GM20000 (cell line): ENCODE measurements around the gene SYNM.

Experiments
- DNase-seq: peaks from one replicate; pipeline ENCODE4 v3.0.0; 2012; ENCODE audit warnings: low spot score
- TF ChIP-seq, protein P1 (sequence below): IDR thresholded peaks from 2 replicates; pipeline ENCODE4 v1.5.1; 2012; ENCODE audit warnings: mild to moderate bottlenecking, control low read depth; ENCODE audit errors: extremely low read depth, missing control alignments

Gene SYNM, protein sequence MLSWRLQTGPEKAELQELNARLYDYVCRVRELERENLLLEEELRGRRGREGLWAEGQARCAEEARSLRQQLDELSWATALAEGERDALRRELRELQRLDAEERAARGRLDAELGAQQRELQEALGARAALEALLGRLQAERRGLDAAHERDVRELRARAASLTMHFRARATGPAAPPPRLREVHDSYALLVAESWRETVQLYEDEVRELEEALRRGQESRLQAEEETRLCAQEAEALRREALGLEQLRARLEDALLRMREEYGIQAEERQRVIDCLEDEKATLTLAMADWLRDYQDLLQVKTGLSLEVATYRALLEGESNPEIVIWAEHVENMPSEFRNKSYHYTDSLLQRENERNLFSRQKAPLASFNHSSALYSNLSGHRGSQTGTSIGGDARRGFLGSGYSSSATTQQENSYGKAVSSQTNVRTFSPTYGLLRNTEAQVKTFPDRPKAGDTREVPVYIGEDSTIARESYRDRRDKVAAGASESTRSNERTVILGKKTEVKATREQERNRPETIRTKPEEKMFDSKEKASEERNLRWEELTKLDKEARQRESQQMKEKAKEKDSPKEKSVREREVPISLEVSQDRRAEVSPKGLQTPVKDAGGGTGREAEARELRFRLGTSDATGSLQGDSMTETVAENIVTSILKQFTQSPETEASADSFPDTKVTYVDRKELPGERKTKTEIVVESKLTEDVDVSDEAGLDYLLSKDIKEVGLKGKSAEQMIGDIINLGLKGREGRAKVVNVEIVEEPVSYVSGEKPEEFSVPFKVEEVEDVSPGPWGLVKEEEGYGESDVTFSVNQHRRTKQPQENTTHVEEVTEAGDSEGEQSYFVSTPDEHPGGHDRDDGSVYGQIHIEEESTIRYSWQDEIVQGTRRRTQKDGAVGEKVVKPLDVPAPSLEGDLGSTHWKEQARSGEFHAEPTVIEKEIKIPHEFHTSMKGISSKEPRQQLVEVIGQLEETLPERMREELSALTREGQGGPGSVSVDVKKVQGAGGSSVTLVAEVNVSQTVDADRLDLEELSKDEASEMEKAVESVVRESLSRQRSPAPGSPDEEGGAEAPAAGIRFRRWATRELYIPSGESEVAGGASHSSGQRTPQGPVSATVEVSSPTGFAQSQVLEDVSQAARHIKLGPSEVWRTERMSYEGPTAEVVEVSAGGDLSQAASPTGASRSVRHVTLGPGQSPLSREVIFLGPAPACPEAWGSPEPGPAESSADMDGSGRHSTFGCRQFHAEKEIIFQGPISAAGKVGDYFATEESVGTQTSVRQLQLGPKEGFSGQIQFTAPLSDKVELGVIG (N-terminal part only)

GRCh38 chr15:99104788-99105513 lies at the start of gene SYNM:
Gene SYNM (plus strand): TSS chr15:99105080. CDS start chr15:99105200, 120 bp downstream.
- TF ChIP-seq, protein P1, sequence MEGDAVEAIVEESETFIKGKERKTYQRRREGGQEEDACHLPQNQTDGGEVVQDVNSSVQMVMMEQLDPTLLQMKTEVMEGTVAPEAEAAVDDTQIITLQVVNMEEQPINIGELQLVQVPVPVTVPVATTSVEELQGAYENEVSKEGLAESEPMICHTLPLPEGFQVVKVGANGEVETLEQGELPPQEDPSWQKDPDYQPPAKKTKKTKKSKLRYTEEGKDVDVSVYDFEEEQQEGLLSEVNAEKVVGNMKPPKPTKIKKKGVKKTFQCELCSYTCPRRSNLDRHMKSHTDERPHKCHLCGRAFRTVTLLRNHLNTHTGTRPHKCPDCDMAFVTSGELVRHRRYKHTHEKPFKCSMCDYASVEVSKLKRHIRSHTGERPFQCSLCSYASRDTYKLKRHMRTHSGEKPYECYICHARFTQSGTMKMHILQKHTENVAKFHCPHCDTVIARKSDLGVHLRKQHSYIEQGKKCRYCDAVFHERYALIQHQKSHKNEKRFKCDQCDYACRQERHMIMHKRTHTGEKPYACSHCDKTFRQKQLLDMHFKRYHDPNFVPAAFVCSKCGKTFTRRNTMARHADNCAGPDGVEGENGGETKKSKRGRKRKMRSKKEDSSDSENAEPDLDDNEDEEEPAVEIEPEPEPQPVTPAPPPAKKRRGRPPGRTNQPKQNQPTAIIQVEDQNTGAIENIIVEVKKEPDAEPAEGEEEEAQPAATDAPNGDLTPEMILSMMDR = peak; percentile 78
- DNase-seq = peak; percentile 96

DNA sequence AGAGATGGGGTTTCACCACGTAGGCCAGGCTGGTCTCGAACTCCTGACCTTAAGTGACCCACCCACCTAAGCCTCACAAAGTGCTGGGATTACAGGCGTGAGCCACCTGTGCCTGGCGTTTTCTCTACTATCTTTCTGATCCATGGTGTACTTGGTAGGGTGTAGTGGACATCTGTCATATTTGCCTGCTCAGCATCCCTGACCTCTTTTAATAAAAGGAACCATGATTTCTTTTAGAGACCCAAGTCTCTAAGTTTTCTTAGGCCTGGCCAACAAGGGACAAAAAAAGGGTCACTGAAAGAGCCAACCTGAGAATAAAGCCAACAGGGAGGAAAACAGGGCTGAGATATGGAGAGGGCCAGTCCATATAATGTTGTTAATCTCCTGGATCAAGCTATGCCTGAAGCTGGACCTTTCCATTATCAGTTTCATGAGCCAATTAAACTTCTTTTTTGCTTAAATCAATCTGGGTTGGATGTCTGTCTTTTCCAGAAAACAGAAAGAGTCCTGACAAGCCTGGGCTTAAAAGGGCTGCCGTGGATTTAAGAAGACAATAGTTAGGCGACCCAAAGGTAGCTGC lies 49.2 kb upstream of the SYNM start:
- TF ChIP-seq, protein P1 = no peak
- no peak for DNase-seq

- no peak for DNase-seq
- TF ChIP-seq, protein P1 = no peak
These were observed 47.9 kb upstream of the SYNM start for GRCh38 chr15:99057020-99057419.

GRCh38 chr15:99057697-99058420 lies 47.0 kb upstream of the SYNM start:
- TF ChIP-seq, protein P1 = no peak
- DNase-seq = peak; percentile 43

GRCh38 chr15:99058421-99058870 lies 46.4 kb upstream of the SYNM start:
- DNase-seq = no peak
- TF ChIP-seq, protein P1 = no peak
